ENCODE data around the gene PLEKHA1.

Gene PLEKHA1

GRCh38 chr10:122374237-122374858 lies at the start of gene PLEKHA1:
TSS of gene PLEKHA1 (plus strand) at chr10:122374708. CDS start at chr10:122393201, 18,493 bp downstream.
- peak within 1 kb of the TSS; percentile 71; the same call in 1 of the 2 replicates for H3K27ac ChIP-seq (ENCODE audit: low read depth, low read length)
- H3K27me3 ChIP-seq (ENCODE audit: control insufficient read depth, insufficient read depth, low read length), result peaks cover 12% of the 10 kb centered on the region
- H3K4me3 ChIP-seq (ENCODE audit: low read depth, low read length), result peak within 1 kb of the TSS; percentile 95

DNA sequence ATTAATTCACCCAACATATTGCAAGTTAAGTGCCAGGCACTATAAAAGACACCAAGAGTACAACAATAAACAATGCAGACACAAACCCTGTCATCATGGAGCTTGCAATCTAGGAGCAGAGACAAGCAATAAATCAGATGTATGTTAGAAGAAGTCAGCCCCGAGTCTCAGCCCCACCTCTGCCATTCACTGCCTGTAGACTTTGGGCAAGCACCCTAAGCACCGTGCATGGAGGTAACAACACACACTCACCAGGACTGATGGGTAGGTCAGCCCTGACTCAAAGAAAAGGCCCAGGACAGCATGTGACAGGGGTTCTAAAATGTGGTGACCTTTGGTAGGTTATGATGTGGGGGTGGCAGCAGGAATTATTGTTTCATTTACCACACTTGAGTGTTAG lies 49.3 kb upstream of the PLEKHA1 start:
- no peak overlapping the region for H3K27ac ChIP-seq (ENCODE audit: low read depth, low read length)
- H3K9me3 ChIP-seq (ENCODE audit: control insufficient read depth, insufficient read depth, low read depth, low read length), result no peaks in the 10 kb centered on the region
- no peaks in the 10 kb centered on the region for H3K27me3 ChIP-seq (ENCODE audit: control insufficient read depth, insufficient read depth, low read length)
- no peak overlapping the region for H3K4me3 ChIP-seq (ENCODE audit: low read depth, low read length)
- H3K36me3 ChIP-seq (ENCODE audit: control insufficient read depth, insufficient read depth, low read length), result no peaks in the 10 kb centered on the region
- no peak overlapping the region for H3K9ac ChIP-seq (ENCODE audit: low read length)
- peaks cover 3% of the 10 kb centered on the region; the same call in 1 of the 2 replicates for H3K4me1 ChIP-seq (ENCODE audit: control insufficient read depth, insufficient read depth, low read length)

More at GRCh38 chr10:122374237-122374858, at the start of gene PLEKHA1:
- Histone ChIP-seq H3K4me1 (ENCODE audit: control insufficient read depth, insufficient read depth, low read length) (no peaks in the 10 kb centered on the region), H3K9me3 (ENCODE audit: control insufficient read depth, insufficient read depth, low read depth, low read length) (no peaks in the 10 kb centered on the region), H3K9ac (ENCODE audit: low read length) (peak within 1 kb of the TSS; percentile 61), H3K36me3 (ENCODE audit: control insufficient read depth, insufficient read depth, low read length) (peaks cover 4% of the 10 kb centered on the region; the same call in 1 of the 2 replicates)

- Histone ChIP-seq H3K27ac (ENCODE audit: low read depth, low read length) (no peak overlapping the region), H3K4me3 (ENCODE audit: low read depth, low read length) (no peak overlapping the region), H3K4me1 (ENCODE audit: control insufficient read depth, insufficient read depth, low read length) (peaks cover 3% of the 10 kb centered on the region; the same call in 1 of the 2 replicates), H3K36me3 (ENCODE audit: control insufficient read depth, insufficient read depth, low read length) (no peaks in the 10 kb centered on the region), H3K27me3 (ENCODE audit: control insufficient read depth, insufficient read depth, low read length) (no peaks in the 10 kb centered on the region), H3K9ac (ENCODE audit: low read length) (no peak overlapping the region), H3K9me3 (ENCODE audit: control insufficient read depth, insufficient read depth, low read depth, low read length) (no peaks in the 10 kb centered on the region)
Measured at GRCh38 chr10:122326385-122326784, 48.1 kb upstream of the PLEKHA1 start.

- Histone ChIP-seq H3K27me3 (ENCODE audit: control insufficient read depth, insufficient read depth, low read length) (no peaks in the 10 kb centered on the region), H3K4me3 (ENCODE audit: low read depth, low read length) (no peak overlapping the region), H3K9ac (ENCODE audit: low read length) (no peak overlapping the region), H3K27ac (ENCODE audit: low read depth, low read length) (no peak overlapping the region), H3K4me1 (ENCODE audit: control insufficient read depth, insufficient read depth, low read length) (peaks cover 3% of the 10 kb centered on the region; the same call in 1 of the 2 replicates), H3K9me3 (ENCODE audit: control insufficient read depth, insufficient read depth, low read depth, low read length) (no peaks in the 10 kb centered on the region), H3K36me3 (ENCODE audit: control insufficient read depth, insufficient read depth, low read length) (no peaks in the 10 kb centered on the region)
Measured at GRCh38 chr10:122326806-122327205, 47.7 kb upstream of the PLEKHA1 start.

- H3K36me3 ChIP-seq (ENCODE audit: control insufficient read depth, insufficient read depth, low read length), result no peaks in the 10 kb centered on the region
- peaks cover 3% of the 10 kb centered on the region; the same call in 1 of the 2 replicates for H3K4me1 ChIP-seq (ENCODE audit: control insufficient read depth, insufficient read depth, low read length)
- no peaks in the 10 kb centered on the region for H3K9me3 ChIP-seq (ENCODE audit: control insufficient read depth, insufficient read depth, low read depth, low read length)
- no peak overlapping the region for H3K9ac ChIP-seq (ENCODE audit: low read length)
- no peak overlapping the region for H3K4me3 ChIP-seq (ENCODE audit: low read depth, low read length)
- no peak overlapping the region for H3K27ac ChIP-seq (ENCODE audit: low read depth, low read length)
- H3K27me3 ChIP-seq (ENCODE audit: control insufficient read depth, insufficient read depth, low read length), result no peaks in the 10 kb centered on the region
Measured at GRCh38 chr10:122327237-122328206, 47.0 kb upstream of the PLEKHA1 start.

- Histone ChIP-seq H3K4me1 (ENCODE audit: control insufficient read depth, insufficient read depth, low read length) (no peaks in the 10 kb centered on the region), H3K27me3 (ENCODE audit: control insufficient read depth, insufficient read depth, low read length) (no peaks in the 10 kb centered on the region), H3K27ac (ENCODE audit: low read depth, low read length) (no peak overlapping the region), H3K36me3 (ENCODE audit: control insufficient read depth, insufficient read depth, low read length) (no peaks in the 10 kb centered on the region), H3K4me3 (ENCODE audit: low read depth, low read length) (no peak overlapping the region), H3K9me3 (ENCODE audit: control insufficient read depth, insufficient read depth, low read depth, low read length) (no peaks in the 10 kb centered on the region), H3K9ac (ENCODE audit: low read length) (no peak overlapping the region)
Measured at GRCh38 chr10:122328676-122329075, 45.8 kb upstream of the PLEKHA1 start.

- H3K36me3 ChIP-seq (ENCODE audit: control insufficient read depth, insufficient read depth, low read length), result no peaks in the 10 kb centered on the region
- no peak overlapping the region for H3K27ac ChIP-seq (ENCODE audit: low read depth, low read length)
- H3K4me1 ChIP-seq (ENCODE audit: control insufficient read depth, insufficient read depth, low read length), result no peaks in the 10 kb centered on the region
- no peak overlapping the region for H3K9ac ChIP-seq (ENCODE audit: low read length)
- no peak overlapping the region for H3K4me3 ChIP-seq (ENCODE audit: low read depth, low read length)
- no peaks in the 10 kb centered on the region for H3K9me3 ChIP-seq (ENCODE audit: control insufficient read depth, insufficient read depth, low read depth, low read length)
- no peaks in the 10 kb centered on the region for H3K27me3 ChIP-seq (ENCODE audit: control insufficient read depth, insufficient read depth, low read length)
Measured at GRCh38 chr10:122329416-122329815, 45.1 kb upstream of the PLEKHA1 start.

DNA sequence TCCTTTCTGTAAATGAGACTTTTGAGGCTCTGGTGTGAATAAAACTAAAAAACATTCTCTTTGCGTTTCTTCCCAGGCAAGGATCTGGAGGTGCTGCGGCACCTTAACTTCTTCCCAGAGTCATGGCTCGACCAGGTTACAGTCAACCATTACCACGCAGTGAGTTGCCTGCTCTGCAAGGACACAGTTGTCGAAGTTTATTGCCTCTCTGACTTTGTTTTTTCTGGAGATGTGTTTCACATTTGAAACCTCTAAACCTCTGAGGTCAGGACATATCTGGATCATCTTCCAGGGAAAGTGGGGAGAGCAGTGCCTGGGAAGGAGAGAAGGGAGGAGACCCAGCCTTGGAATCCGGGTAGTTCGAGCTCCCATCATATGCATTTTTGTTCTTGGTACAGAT lies 43.4 kb upstream of the PLEKHA1 start:
- Histone ChIP-seq H3K9ac (ENCODE audit: low read length) (no peak overlapping the region), H3K27ac (ENCODE audit: low read depth, low read length) (no peak overlapping the region), H3K4me3 (ENCODE audit: low read depth, low read length) (no peak overlapping the region), H3K4me1 (ENCODE audit: control insufficient read depth, insufficient read depth, low read length) (no peaks in the 10 kb centered on the region), H3K9me3 (ENCODE audit: control insufficient read depth, insufficient read depth, low read depth, low read length) (no peaks in the 10 kb centered on the region), H3K27me3 (ENCODE audit: control insufficient read depth, insufficient read depth, low read length) (no peaks in the 10 kb centered on the region), H3K36me3 (ENCODE audit: control insufficient read depth, insufficient read depth, low read length) (no peaks in the 10 kb centered on the region)

- no peak overlapping the region for H3K9ac ChIP-seq (ENCODE audit: low read length)
- H3K27me3 ChIP-seq (ENCODE audit: control insufficient read depth, insufficient read depth, low read length), result no peaks in the 10 kb centered on the region
- H3K9me3 ChIP-seq (ENCODE audit: control insufficient read depth, insufficient read depth, low read depth, low read length), result no peaks in the 10 kb centered on the region
- no peak overlapping the region for H3K27ac ChIP-seq (ENCODE audit: low read depth, low read length)
- H3K4me3 ChIP-seq (ENCODE audit: low read depth, low read length), result no peak overlapping the region
- H3K4me1 ChIP-seq (ENCODE audit: control insufficient read depth, insufficient read depth, low read length), result no peaks in the 10 kb centered on the region
- no peaks in the 10 kb centered on the region for H3K36me3 ChIP-seq (ENCODE audit: control insufficient read depth, insufficient read depth, low read length)
Measured at GRCh38 chr10:122331615-122332446, 42.7 kb upstream of the PLEKHA1 start.

- Histone ChIP-seq H3K4me3 (ENCODE audit: low read depth, low read length) (no peak overlapping the region), H3K4me1 (ENCODE audit: control insufficient read depth, insufficient read depth, low read length) (no peaks in the 10 kb centered on the region), H3K9me3 (ENCODE audit: control insufficient read depth, insufficient read depth, low read depth, low read length) (no peaks in the 10 kb centered on the region), H3K27ac (ENCODE audit: low read depth, low read length) (no peak overlapping the region), H3K36me3 (ENCODE audit: control insufficient read depth, insufficient read depth, low read length) (no peaks in the 10 kb centered on the region), H3K9ac (ENCODE audit: low read length) (no peak overlapping the region), H3K27me3 (ENCODE audit: control insufficient read depth, insufficient read depth, low read length) (no peaks in the 10 kb centered on the region)
Measured at GRCh38 chr10:122333037-122333436, 41.5 kb upstream of the PLEKHA1 start.

All from HUES6 (cell line).